Right atrium auricular region (tissue), 2 donors: Measurements from ENCODE around the gene DAB1. TPM values are rescaled to one million over a fixed set of nuclear protein-coding genes. Genes with fewer than 3 reads are reported as not detected.

ENCODE experiments used
- DNase-seq: peaks from one replicate; pipeline ENCODE4 v3.0.0-alpha.2; 2019; ENCODE audit warnings: low spot score
- H3K27ac ChIP-seq, 2 donors: fragments of 200-600 bp; sonication (generic); 1 replicate in 1 of 2; 2 replicates in 1 of 2; pipeline ENCODE4 v1.5.1; 2016 to 2019
- H3K27me3 ChIP-seq, 2 donors: fragments of 200-600 bp; sonication (generic); one replicate each; pipeline versions ENCODE4 v1.5.1 to v1.6.0; 2017 to 2019
- H3K36me3 ChIP-seq: fragments of 200-600 bp; sonication (generic); one replicate; pipeline ENCODE4 v1.5.1; 2016
- H3K4me1 ChIP-seq, 2 donors: fragments of 200-600 bp; sonication (generic); one replicate each; pipeline versions ENCODE4 v1.5.1 to v1.6.0; 2017 to 2019
- H3K4me3 ChIP-seq, 2 donors: fragments of 200-600 bp; sonication (generic); 1 replicate in 1 of 2; 2 replicates in 1 of 2; pipeline ENCODE4 v1.5.1; 2017 to 2019; ENCODE audit warnings: mild to moderate bottlenecking in 1 of 2, moderate library complexity in 1 of 2
- H3K9me3 ChIP-seq, 2 donors: fragments of 200-600 bp; sonication (generic); one replicate each; pipeline ENCODE4 v1.5.1; 2019
- total RNA-seq, 2 donors: library from RNA; depleted of rRNA; stranded (reverse); fragments of >200 nt; gene quantifications; one replicate each; pipeline ENCODE4 v1.1.0, GENCODE V29; 2016
- TF ChIP-seq, protein P1 (sequence below), 2 donors: fragments of 200-600 bp; sonication (generic); IDR thresholded peaks; one replicate each; pipeline ENCODE4 v1.5.1; 2019; ENCODE audit warnings: antibody characterized with exemption in 2 of 2

Gene DAB1
- total RNA-seq, 2 donors from 2014 or later = 0.19 to 3.3 TPM

DNA sequence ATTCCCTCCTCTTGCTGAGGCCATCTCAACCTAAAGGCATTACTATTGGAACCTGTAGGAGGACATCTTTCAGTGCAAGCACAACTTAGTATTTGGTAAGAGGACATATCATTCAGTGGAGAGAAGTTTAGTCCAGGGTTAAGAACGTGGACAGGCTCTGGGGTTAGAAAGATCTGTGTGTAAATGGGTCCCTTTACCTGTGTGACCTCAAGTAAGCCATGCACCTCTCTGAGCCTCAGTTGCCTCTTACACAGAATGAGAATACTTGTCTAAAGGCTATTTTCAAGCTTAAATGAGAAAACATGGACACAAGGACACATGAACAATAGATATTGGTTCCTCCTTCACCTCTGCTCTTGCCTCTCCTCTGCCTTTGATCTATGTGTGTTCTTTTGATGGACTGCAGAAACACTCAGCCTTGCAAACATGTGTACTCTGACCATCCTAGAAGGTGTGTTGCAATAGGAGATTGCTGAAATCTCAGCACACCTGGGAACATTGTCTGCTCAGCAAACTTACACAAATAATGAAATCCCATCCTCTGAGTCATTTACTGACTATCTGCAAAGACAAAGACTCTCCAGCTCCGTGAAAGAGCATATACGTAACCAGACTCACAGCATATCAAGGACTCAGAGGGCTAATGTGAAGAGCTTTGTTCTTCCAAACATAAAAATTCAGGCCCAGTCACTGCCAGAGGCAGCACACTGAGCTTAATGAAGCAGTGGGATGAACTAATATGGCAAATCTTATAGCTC, 143.8 kb downstream of the DAB1 start:
- no peak for DNase-seq
- TF ChIP-seq, protein P1, sequence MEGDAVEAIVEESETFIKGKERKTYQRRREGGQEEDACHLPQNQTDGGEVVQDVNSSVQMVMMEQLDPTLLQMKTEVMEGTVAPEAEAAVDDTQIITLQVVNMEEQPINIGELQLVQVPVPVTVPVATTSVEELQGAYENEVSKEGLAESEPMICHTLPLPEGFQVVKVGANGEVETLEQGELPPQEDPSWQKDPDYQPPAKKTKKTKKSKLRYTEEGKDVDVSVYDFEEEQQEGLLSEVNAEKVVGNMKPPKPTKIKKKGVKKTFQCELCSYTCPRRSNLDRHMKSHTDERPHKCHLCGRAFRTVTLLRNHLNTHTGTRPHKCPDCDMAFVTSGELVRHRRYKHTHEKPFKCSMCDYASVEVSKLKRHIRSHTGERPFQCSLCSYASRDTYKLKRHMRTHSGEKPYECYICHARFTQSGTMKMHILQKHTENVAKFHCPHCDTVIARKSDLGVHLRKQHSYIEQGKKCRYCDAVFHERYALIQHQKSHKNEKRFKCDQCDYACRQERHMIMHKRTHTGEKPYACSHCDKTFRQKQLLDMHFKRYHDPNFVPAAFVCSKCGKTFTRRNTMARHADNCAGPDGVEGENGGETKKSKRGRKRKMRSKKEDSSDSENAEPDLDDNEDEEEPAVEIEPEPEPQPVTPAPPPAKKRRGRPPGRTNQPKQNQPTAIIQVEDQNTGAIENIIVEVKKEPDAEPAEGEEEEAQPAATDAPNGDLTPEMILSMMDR (IDR thresholded peaks at IDR 0.05) = no peak
- H3K27ac ChIP-seq = no peak overlapping the region
- H3K4me1 ChIP-seq = no peaks in the 10 kb centered on the region
- H3K36me3 ChIP-seq = no peaks in the 10 kb centered on the region
- no peaks in the 10 kb centered on the region for H3K27me3 ChIP-seq
- H3K4me3 ChIP-seq = no peak overlapping the region
- no peaks in the 10 kb centered on the region for H3K9me3 ChIP-seq

GRCh38 chr1:57278558-57278957, 145.3 kb downstream of the DAB1 start:
- Histone ChIP-seq H3K4me3 (no peak overlapping the region), H3K4me1 (no peaks in the 10 kb centered on the region), H3K27me3 (no peaks in the 10 kb centered on the region), H3K27ac (no peak overlapping the region), H3K9me3 (no peaks in the 10 kb centered on the region), H3K36me3 (no peaks in the 10 kb centered on the region)
- TF ChIP-seq, protein P1 (IDR thresholded peaks at IDR 0.05) = no peak
- DNase-seq = no peak

- no peak for DNase-seq
- TF ChIP-seq, protein P1 (IDR thresholded peaks at IDR 0.05) = no peak
Measured at GRCh38 chr1:57277681-57278080, 146.2 kb downstream of the DAB1 start.

DNA sequence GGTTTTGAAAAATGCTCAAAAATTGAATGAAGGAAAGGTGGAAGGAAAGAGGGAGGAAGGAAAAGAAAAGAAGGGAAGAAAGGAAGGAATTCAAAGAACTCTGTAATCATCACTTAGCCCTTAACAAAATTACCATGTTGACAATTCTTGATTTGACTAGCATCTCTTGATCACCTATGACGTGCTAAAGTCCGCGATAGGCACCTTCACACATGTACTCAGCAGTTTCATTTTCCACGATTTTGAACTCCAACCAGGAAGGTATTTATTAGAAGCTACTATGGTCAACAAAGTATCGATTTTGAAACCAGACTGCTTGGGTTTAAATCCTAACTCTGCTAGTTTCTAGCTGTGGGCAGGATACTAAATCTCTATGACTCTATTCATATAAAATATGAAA, 146.9 kb downstream of the DAB1 start:
- TF ChIP-seq, protein P1 (IDR thresholded peaks at IDR 0.05) = no peak
- no peaks in the 10 kb centered on the region for H3K9me3 ChIP-seq
- no peak for DNase-seq
- no peaks in the 10 kb centered on the region for H3K27me3 ChIP-seq
- H3K4me1 ChIP-seq = no peaks in the 10 kb centered on the region
- no peak overlapping the region for H3K4me3 ChIP-seq
- no peak overlapping the region for H3K27ac ChIP-seq
- no peaks in the 10 kb centered on the region for H3K36me3 ChIP-seq

More at GRCh38 chr1:57277681-57278080, 146.2 kb downstream of the DAB1 start:
- H3K36me3 ChIP-seq = no peaks in the 10 kb centered on the region
- no peaks in the 10 kb centered on the region for H3K9me3 ChIP-seq
- no peaks in the 10 kb centered on the region for H3K27me3 ChIP-seq
- H3K27ac ChIP-seq = no peak overlapping the region
- no peaks in the 10 kb centered on the region for H3K4me1 ChIP-seq
- no peak overlapping the region for H3K4me3 ChIP-seq

DNA sequence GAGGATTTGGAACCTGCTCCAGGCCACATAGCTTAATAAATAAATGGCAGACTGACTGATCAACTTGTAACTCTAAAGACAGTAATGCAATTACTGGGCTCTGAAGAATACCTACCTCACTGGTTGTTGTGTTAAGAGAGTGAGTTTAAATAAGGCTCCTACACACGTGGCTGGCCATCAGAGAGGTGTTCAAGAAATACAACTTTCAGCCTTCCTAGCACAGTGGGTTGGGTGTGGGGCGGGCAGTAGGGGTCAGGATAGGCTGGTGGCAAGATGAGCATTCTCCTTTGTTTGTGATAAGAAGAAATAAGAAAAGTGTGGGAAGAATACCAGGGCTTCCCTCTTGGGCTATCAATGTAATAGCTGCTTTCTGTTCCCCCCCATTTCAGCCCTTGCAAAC, 151.3 kb downstream of the DAB1 start:
- TF ChIP-seq, protein P1 (IDR thresholded peaks at IDR 0.05) = no peak
- no peaks in the 10 kb centered on the region for H3K4me1 ChIP-seq
- DNase-seq = no peak
- H3K27me3 ChIP-seq = no peaks in the 10 kb centered on the region
- H3K27ac ChIP-seq = no peak overlapping the region
- no peaks in the 10 kb centered on the region for H3K36me3 ChIP-seq
- H3K9me3 ChIP-seq = no peaks in the 10 kb centered on the region
- H3K4me3 ChIP-seq = no peak overlapping the region

DNA sequence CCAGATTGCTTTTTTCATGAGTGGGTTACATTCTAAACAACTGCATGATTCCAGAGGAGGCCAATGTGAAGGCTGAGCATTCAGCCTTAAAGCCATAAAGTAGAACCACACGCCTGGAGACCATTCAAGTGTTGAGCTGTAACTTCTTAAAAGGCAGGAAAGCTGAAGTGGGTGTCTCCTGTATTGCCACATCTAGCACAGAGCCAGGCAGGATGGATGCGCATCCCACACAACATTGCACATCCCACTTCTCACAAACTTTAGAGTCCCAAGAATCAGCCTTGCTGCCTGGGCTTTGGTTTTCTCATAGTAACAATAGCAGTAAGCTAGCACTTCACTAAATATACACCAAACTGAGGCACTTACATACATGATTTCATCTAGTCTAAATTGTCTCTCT, 151.7 kb downstream of the DAB1 start:
- TF ChIP-seq, protein P1 (IDR thresholded peaks at IDR 0.05) = no peak
- Histone ChIP-seq H3K4me1 (no peaks in the 10 kb centered on the region), H3K27ac (no peak overlapping the region), H3K27me3 (no peaks in the 10 kb centered on the region), H3K4me3 (no peak overlapping the region), H3K36me3 (no peaks in the 10 kb centered on the region), H3K9me3 (no peaks in the 10 kb centered on the region)
- no peak for DNase-seq
